ENCODE results near the gene PRR20G.

The PRR20G gene

GRCh38 chr3:127262533-127262932, 25.3 kb downstream of the PRR20G start:
- no peak for DNase-seq

GRCh38 chr3:127261925-127262324, 25.9 kb downstream of the PRR20G start:
- DNase-seq, result no peak

GRCh38 chr3:127260826-127261555, 26.9 kb downstream of the PRR20G start:
- DNase-seq, result no peak

DNA sequence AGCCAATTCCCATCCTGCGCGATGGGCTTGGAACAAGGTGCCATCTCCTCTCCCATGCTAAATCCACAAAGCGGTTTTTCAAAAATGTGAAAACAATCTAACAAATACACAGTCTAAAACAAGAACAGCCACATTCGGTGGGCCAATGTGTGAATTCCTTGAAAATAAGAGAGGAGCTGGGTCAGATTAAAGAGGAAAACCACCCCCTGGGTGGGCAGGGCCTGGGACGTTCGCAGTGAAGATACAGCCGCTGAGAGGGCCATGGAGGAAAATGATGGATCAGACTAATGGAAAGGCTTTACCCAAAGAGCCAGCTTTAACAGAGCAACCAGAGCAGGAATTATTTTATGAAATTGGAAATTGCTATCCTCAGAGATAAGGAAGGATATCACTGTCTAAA, 27.4 kb downstream of the PRR20G start:
- no peak for DNase-seq

DNA sequence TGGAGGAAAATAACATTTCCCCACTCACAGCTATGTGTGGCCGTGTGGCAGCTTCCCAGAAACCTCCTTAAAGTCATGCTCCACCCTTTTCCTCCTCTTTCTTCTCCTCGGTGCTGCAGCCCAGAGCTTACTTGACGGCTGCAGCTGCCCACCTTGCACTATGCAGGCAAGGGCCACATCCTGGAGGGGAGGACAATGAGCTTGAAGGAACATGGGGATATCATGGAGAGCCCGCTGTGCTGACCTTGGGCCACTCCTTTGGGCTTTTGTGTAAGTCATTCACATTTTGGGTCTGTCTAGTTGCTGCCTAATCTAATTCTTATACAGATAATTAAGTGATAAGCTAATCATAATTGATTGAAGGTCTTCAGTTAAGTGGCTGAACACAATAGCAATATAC, 28.0 kb downstream of the PRR20G start:
- no peak for DNase-seq

DNA sequence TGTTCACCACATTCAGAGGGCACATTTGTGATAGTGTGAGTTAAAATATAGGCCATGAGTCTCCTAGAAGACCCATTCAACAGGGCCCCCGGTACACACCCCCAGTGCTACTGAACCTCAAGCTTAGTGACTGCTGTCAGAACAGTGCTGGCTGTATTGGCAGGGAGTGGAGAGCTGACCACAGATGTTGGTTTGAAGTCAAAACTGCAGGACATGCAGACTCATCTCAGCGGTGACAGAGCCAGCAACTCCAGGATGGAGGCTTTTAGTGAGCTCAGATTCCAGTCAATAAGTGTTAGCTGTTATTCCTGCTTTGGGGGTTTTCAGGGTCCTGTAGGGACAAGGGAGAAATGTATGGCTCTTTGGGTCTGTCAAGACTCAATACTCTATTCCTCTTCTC, 29.1 kb downstream of the PRR20G start:
- DNase-seq, result no peak

GRCh38 chr3:127257351-127257750, 30.5 kb downstream of the PRR20G start:
- DNase-seq, result no peak

GRCh38 chr3:127256733-127257271, 31.0 kb downstream of the PRR20G start:
- DNase-seq, result no peak

DNA sequence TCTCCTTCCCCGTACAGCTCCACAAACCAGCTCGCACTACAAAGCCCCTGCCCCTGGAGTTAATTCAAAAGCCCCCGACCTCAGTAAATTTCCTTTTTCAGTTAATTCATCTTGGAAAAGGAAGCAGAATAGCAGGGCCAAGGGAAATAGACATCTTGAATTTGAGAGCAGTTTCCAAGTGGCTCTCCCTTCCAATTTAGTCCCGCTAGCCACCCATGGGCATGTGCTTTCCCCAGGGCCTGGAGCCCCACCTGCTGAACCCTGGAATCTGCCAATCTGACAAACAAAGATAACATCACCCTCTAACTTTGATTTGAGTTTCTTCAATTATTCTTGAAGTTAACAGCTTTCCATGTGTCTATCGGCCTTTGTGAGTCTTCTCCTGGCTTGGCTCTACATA, 31.7 kb downstream of the PRR20G start:
- no peak for DNase-seq

DNA sequence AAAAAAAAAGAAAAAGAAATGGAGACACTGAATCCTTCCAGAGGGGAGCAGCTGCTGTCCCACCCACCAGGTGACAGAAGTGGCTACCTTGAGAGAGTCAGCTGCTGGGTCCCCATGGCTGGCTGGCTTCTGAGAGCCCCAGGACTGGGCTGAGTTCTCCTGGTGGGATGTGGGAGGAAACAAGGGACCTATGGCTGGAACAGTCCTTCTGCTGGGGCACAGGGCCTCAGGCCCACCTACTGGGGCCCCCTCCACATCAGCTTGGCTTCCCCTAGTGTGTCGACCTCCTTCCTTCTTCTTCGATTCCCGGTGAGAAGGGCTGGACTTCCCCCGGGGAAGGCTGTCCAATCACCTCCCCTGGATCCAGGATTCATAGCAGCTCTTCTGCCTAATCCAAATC, 32.3 kb downstream of the PRR20G start:
- DNase-seq, result no peak

DNA sequence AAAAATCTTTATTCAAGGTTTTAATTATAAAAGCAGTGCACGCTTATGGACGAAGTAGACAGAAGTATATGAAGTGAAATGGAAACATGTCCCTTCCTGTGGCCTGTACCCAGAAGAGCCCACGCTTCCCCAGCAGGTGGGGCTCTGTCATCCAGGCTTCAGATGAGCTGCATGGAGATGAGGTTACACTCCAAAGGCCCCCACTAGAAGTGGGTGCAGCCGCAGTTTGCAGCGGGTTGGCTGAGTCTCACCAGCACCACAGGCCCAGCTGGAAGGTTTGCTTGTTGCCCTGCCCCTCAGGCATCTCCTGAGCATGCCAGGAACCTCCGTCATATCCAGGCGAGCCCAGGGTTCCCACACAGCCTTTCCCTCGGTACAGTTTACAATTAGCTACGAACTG, 33.1 kb downstream of the PRR20G start:
- no peak for DNase-seq

DNA sequence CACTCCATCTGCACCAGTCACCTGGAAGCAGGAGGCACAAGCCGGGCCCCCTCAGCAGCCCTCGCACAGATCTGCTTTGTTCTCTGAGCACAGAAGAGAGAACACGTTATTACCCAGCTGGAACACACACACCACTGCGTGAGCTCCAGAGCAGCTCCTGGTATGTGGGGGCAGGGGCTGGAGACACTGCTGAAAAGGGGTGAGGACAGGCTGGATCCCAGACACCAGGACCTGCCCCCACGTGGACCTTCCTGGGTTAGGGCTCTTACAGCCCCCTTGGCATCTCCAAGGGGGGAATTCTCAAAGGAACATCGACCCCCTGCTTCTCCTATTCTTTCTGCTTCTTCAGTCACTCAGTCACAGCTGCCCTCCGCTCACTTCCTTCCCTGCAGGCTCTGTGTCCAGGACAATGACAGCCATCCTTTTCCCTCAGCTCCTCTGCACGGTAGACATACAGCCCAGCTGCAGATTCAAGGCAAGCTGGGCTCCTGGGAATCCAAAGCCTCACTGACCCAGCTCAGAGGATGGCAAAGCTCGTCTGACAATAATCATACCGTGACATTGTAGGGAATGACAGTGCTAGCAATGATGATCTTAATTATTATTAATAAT, 33.7 kb downstream of the PRR20G start:
- no peak for DNase-seq

DNA sequence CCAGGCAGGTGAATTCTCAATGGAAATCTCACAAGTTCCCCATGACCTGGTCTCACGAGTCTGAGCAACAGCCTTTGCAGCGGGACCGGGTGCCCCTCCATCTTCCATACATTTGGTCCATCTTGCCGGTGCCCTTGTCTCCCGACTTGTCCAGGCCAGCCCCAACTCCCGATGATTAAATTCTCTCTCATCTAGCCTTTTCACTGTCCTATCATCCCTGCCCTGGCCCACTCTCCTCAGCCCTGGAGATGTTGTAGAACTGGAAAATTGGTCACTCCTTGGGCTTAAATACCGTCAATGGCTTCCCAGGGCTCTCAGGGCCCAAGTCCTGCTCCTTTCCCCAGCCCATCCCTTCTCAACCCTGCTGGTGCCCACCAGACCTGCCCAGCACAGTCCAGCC, 34.4 kb downstream of the PRR20G start:
- DNase-seq, result no peak

- DNase-seq, result no peak
Measured at GRCh38 chr3:127252446-127252845, 35.4 kb downstream of the PRR20G start.

- DNase-seq, result no peak
Measured at GRCh38 chr3:127250032-127250431, 37.8 kb downstream of the PRR20G start.

DNA sequence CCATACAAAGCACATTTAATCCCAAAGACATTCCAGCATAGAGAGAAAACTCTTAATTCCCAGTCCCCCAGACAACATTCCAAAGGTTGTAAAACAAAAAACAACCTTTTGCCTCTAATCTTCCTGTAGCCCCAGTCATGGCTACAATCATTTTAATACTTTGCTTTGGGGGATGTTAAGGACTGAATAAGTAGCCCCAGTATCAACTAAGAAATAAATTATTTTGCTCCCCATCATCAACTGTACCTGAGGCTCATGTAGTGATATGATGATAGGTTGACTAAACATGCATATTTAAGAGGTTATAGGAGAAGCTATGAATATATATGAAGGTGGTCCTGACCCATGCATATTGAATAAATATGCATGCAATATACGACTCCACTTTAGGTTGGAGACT, 40.6 kb downstream of the PRR20G start:
- no peak for DNase-seq

DNA sequence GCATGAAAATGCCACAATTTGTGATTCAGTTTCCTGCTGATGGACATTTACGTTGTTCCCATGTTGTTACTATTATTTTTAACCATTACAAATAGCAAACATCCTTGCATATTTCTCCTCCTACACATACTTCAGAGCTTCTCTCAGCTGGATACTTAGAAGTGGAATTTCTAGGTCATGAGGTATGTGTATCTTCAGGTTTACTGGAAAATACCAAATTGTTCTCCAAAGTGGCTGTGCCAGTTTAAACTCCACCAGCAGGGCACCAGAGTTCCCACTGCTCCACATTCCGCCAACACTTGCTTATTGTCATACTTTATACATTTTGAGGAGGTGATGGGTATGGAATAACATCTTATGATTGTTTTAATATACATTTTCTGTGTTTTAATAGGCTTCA, 49.2 kb downstream of the PRR20G start:
- DNase-seq, result no peak

GRCh38 chr3:127237835-127238234, 50.0 kb downstream of the PRR20G start:
- DNase-seq, result no peak

DNA sequence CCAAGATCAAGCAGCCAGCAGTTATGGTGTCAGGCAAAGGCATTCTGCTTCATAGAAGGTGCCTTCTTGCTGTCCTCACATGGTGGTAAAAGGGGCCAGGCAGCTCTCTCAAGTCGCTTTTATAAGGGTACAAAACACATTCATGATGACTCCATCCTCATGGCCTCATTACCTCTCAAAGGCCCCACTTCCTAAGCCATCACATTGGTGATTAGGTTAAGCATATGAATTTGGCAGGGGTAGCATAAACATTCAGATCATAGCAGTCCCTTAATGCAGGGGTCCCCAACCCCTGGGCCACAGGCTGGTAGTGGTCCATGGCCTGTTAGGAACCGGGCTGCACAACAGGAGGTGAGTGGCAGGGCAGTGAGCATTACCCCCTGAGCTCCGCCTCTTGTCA, 52.1 kb downstream of the PRR20G start:
- no peak for DNase-seq

DNA sequence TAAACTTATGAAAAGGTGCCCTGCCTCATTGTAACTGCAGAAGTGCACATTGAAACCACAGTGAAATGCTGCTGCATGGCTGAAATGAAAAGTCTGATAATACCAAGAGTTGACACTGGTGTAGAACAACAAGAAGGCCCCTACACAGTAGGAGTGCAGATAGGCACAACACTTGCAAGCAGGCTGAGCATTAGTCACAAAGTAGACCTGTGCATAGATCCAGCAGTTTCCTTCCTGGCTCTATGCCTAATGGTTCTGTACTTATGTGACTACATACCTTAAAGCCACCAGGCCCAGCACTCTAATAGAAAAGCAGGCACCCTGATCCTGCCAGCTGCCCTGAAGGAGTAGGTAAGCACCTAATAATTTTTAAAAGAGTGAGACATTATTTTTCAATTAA, 53.1 kb downstream of the PRR20G start:
- DNase-seq, result no peak

Measured in femur (tissue), 1 donor.